IPS-20b (cell line): ENCODE measurements around the gene ITGB2.
"Not testable (repeated sequence)": the region's sequence is repeated elsewhere in the genome, so short reads cannot be mapped to it uniquely, and the experiment has no call there.

Experiments used
- H3K27ac ChIP-seq: one replicate; pipeline ENCODE4 v1.5.1; 2013; ENCODE audit warnings: low read length
- H3K27me3 ChIP-seq: 2 replicates; pipeline ENCODE4 v1.6.1; 2013; ENCODE audit warnings: mild to moderate bottlenecking, low read length, inconsistent platforms; ENCODE audit not compliant: insufficient read depth
- H3K36me3 ChIP-seq: 2 replicates; pipeline ENCODE4 v1.6.1; 2013; ENCODE audit warnings: low read depth, mild to moderate bottlenecking, inconsistent platforms, low read length, moderate library complexity; ENCODE audit not compliant: insufficient read depth
- H3K4me1 ChIP-seq: 2 replicates; pipeline ENCODE4 v1.6.1; 2013; ENCODE audit warnings: mild to moderate bottlenecking, control low read depth, inconsistent platforms, low read length, moderate library complexity; ENCODE audit not compliant: insufficient read depth
- H3K4me3 ChIP-seq: 2 replicates; pipeline ENCODE4 v1.5.1; 2013; ENCODE audit warnings: mild to moderate bottlenecking, low read length, inconsistent platforms
- H3K9ac ChIP-seq: 2 replicates; pipeline ENCODE4 v1.6.1; 2013; ENCODE audit warnings: low read depth, mild to moderate bottlenecking, inconsistent platforms, low read length, moderate library complexity
- H3K9me3 ChIP-seq: 2 replicates; pipeline ENCODE4 v1.6.1; 2013; ENCODE audit warnings: mild to moderate bottlenecking, low read depth, low read length, inconsistent platforms; ENCODE audit not compliant: insufficient read depth

The ITGB2 gene

GRCh38 chr21:44917446-44918106, 3.1 kb downstream of the ITGB2 start:
- no peaks in the 10 kb centered on the region for H3K27me3 ChIP-seq
- H3K36me3 ChIP-seq, result no peaks in the 10 kb centered on the region
- H3K4me1 ChIP-seq, result no peaks in the 10 kb centered on the region
- no peaks in the 10 kb centered on the region for H3K9me3 ChIP-seq
- H3K27ac ChIP-seq, result no peak overlapping the region
- H3K9ac ChIP-seq, result no peak overlapping the region
- no peak overlapping the region for H3K4me3 ChIP-seq

DNA sequence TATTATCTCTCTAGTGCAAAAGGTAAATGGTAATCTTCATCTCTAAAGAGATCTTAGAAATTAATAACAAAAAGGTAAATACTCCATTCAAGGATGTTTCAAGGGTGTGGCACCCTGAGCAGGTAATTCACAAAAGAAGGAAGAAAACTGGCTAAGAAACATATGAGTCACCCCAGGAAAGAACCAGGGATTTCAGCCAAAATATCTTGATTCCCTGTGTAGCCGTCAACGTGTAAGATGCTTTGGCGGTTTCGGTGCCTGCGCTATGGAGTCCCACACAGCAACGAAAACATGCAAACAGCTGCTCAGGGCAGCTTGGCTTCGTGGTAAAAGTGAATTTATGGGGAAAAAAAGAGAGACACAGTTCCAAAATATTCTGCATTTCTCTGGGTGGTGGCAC, 3.7 kb downstream of the ITGB2 start:
- no peak overlapping the region for H3K27ac ChIP-seq
- H3K4me1 ChIP-seq, result no peaks in the 10 kb centered on the region

DNA sequence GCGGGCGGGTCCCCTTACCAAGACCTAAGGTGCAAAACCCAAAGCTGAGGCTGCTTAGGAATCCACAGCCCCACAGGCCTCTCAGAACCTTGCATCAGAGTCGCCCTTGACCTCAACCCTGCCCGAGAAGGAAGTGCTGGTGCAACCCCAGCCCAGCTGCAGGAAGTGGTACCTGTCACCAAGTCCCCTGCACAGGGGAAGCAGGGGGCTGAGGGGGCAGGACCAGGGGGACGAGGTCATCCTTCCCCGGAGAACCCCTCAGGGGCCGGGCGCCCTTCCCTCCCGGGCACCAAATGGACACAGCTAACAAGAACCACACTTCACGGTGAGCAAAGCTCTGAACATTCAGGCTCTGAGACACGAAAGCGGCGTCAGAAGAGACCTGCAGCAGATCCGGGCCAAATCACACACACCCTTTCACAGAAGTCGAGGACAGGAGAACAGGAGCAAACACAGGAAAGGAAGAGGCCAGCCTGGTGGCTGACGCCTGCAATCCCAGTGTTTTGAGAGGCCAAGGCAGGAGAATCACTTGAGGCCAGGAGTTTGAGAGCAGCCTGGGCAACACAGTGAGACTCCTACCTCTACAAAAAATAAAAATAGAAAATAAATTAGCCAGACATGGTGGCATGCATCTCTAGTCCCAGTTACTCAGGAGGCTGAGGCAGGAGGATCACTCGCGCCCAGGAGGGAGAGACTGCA, 6.4 kb downstream of the ITGB2 start:
- H3K4me3 ChIP-seq, result no peak overlapping the region
- H3K9me3 ChIP-seq, result no peaks in the 10 kb centered on the region
- H3K36me3 ChIP-seq, result no peaks in the 10 kb centered on the region
- H3K27ac ChIP-seq, result no peak overlapping the region
- no peaks in the 10 kb centered on the region for H3K27me3 ChIP-seq
- no peaks in the 10 kb centered on the region for H3K4me1 ChIP-seq
- H3K9ac ChIP-seq, result no peak overlapping the region

More for the DNA sequence above, 3.7 kb downstream of the ITGB2 start:
- H3K36me3 ChIP-seq, result no peaks in the 10 kb centered on the region
- no peak overlapping the region for H3K4me3 ChIP-seq
- no peaks in the 10 kb centered on the region for H3K9me3 ChIP-seq
- no peak overlapping the region for H3K9ac ChIP-seq
- H3K27me3 ChIP-seq, result no peaks in the 10 kb centered on the region

GRCh38 chr21:44913425-44914175, 7.1 kb downstream of the ITGB2 start:
- Histone ChIP-seq H3K27me3 (no peaks in the 10 kb centered on the region), H3K27ac (no peak overlapping the region), H3K9me3 (no peaks in the 10 kb centered on the region), H3K36me3 (no peaks in the 10 kb centered on the region), H3K4me3 (no peak overlapping the region), H3K9ac (no peak overlapping the region), H3K4me1 (no peaks in the 10 kb centered on the region)

- H3K4me3 ChIP-seq, H3K9ac ChIP-seq, H3K27me3 ChIP-seq, H3K36me3 ChIP-seq, H3K4me1 ChIP-seq, H3K9me3 ChIP-seq, H3K27ac ChIP-seq: not testable (repeated sequence)
Observed at GRCh38 chr21:44912506-44913412, 7.9 kb downstream of the ITGB2 start.

- Histone ChIP-seq H3K4me1 (no peaks in the 10 kb centered on the region), H3K27ac (no peak overlapping the region), H3K9ac (no peak overlapping the region), H3K9me3 (no peaks in the 10 kb centered on the region), H3K4me3 (no peak overlapping the region), H3K27me3 (no peaks in the 10 kb centered on the region), H3K36me3 (no peaks in the 10 kb centered on the region)
Observed at GRCh38 chr21:44912158-44912473, 8.6 kb downstream of the ITGB2 start.

GRCh38 chr21:44911384-44912157, 9.1 kb downstream of the ITGB2 start:
- H3K4me1 ChIP-seq, result no peaks in the 10 kb centered on the region
- H3K9ac ChIP-seq, result no peak overlapping the region
- no peaks in the 10 kb centered on the region for H3K27me3 ChIP-seq
- no peaks in the 10 kb centered on the region for H3K9me3 ChIP-seq
- no peak overlapping the region for H3K4me3 ChIP-seq
- no peak overlapping the region for H3K27ac ChIP-seq
- no peaks in the 10 kb centered on the region for H3K36me3 ChIP-seq

- H3K4me3 ChIP-seq, result no peak overlapping the region
- no peak overlapping the region for H3K27ac ChIP-seq
- H3K4me1 ChIP-seq, result no peaks in the 10 kb centered on the region
- H3K9ac ChIP-seq, result no peak overlapping the region
- H3K9me3 ChIP-seq, result no peaks in the 10 kb centered on the region
- no peaks in the 10 kb centered on the region for H3K27me3 ChIP-seq
- H3K36me3 ChIP-seq, result no peaks in the 10 kb centered on the region
Observed at GRCh38 chr21:44911068-44911383, 9.7 kb downstream of the ITGB2 start.

GRCh38 chr21:44910229-44911067, 10.3 kb downstream of the ITGB2 start:
- H3K4me3 ChIP-seq, result no peak overlapping the region
- H3K4me1 ChIP-seq, result no peaks in the 10 kb centered on the region
- no peaks in the 10 kb centered on the region for H3K27me3 ChIP-seq
- no peaks in the 10 kb centered on the region for H3K36me3 ChIP-seq
- H3K9ac ChIP-seq, result no peak overlapping the region
- H3K9me3 ChIP-seq, result no peaks in the 10 kb centered on the region
- no peak overlapping the region for H3K27ac ChIP-seq

- no peaks in the 10 kb centered on the region for H3K4me1 ChIP-seq
- H3K4me3 ChIP-seq, result no peak overlapping the region
- H3K27ac ChIP-seq, result no peak overlapping the region
- H3K36me3 ChIP-seq, result no peaks in the 10 kb centered on the region
- H3K27me3 ChIP-seq, result no peaks in the 10 kb centered on the region
- H3K9ac ChIP-seq, result no peak overlapping the region
- no peaks in the 10 kb centered on the region for H3K9me3 ChIP-seq
Observed at GRCh38 chr21:44909719-44910118, 11.0 kb downstream of the ITGB2 start.
